T-helper 9 cell (primary cell): Measurements from ENCODE around the gene PIP5K1C.
"Not testable (repeated sequence)": the region's sequence is repeated elsewhere in the genome, so short reads cannot be mapped to it uniquely, and the experiment has no call there.

Experiments
- DNase-seq: peaks from one replicate; pipeline ENCODE4 v3.0.0-alpha.2; 2020

PIP5K1C gene

DNA sequence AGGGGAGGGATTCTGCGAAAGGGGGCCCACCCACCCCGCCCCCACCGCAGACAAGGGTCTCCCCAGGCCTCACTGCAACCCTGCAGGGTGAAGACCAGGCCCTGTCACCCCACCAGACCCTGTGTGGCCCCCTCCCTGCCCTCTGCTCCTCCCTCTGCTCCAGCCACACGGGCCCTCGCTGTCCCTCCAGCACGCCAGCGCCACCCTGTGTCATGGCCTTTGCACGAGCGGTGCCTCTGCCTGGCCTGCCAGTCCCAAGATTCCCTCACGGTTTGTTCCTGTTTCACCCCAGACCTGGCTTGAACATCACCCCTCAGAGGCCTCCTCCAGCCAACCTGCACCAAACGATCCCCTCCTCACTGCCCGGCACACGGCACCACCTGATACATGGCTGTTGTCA lies 27.3 kb downstream of the PIP5K1C start:
- DNase-seq: no peak

DNA sequence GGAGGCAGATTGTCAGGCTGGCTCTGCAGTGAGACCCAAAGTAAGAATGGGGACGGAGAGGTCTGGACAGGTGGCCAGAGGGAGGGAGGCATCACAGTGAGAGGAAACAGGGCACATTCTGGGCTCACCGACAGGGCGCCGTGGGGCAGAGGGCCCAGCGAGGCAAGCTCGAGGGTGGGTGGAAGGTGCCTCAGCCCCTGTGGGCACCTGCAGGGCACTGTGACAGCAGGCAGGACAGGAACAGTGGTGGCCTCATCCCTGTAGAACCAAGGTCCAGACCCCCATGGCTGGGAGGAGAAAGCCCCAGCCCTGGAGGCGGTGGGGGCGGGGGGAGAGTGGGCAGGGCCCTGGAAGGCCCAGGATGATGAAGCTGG lies 27.7 kb downstream of the PIP5K1C start:
- no peak for DNase-seq

DNA sequence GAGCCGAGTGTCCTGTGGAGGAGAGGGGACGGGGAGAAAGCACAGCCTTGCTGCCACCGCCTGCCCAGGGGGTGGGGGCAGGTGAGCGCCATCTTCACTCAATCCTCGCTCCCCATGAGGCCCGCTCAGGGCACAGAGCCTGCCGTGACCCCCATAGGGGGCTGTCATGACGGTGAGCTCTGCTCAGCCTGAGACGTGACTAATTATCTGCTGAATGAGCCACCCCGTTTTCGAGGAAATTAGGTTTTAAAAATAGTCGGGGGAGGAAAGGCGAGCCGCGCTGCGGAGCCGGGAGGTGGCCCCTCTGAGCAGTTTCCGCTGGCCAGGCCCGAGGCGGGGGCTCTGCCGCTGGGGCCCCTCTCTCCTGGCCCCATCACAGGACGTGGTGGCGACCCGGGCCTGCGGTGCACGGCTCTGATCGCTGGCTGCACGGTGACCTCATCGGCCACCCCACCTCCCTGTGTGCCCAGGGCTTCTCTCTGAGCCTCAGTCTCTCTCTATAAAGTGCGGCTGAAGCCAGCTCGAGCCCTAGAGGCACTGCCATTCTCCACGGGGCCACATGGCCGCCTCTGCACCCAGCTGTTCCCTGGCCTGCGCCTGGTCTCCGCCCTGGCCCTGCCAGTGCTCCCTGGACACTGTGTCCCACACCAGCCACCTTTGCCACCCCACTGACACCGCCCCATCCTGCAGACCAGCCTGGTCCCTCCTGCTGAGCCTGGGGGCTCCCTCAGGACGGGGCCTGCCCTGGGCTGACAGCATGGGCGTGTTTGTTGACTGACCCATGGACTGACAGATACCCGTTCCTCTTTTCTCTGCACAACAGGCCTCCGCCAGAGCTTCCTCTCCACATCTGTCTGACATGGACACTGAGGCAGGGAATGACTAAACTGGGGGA lies 28.3 kb downstream of the PIP5K1C start:
- DNase-seq: no peak

DNA sequence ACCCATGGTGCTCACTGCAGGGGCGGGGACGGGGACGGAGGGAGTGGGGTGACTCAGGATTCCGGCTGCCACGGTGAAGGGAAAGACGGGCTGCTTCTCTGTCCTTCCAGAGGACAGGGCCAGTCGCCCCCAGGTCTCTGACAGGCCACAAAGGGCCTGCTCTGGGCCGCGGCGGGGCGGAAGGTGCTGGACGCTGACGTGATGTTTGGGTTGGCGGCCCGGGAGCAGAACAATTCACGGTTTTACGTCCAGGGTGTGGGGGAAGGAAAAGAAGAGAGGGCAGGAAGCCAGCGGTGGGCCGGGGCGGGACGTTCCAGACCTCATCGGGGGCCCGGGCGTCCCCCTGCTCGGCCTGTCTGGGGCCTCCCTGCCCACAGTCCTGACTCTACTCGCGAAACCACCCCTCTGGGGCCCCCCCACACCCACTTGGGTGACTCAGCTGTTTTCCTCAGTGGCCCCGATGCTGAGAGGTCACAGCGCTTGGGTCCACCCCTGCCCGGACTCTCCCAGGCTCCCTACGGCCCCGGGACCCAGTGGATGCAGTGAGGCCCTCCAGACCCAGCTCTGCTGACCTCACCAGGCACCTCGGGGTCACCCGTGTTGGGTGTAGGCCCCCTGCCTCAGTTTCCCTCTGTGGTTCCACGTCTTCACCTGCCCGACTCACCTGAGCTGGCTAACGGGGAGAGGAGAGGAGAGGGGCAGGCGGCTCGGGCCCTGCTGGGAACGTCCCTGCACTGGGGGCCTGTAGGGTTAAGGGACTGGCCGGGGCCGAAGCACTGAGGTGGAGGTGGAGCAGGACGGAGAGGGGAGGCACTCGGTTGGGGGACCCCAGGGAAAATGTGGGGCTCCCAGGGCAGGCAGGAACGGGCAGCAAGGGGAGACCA lies 29.2 kb downstream of the PIP5K1C start:
- DNase-seq: no peak

DNA sequence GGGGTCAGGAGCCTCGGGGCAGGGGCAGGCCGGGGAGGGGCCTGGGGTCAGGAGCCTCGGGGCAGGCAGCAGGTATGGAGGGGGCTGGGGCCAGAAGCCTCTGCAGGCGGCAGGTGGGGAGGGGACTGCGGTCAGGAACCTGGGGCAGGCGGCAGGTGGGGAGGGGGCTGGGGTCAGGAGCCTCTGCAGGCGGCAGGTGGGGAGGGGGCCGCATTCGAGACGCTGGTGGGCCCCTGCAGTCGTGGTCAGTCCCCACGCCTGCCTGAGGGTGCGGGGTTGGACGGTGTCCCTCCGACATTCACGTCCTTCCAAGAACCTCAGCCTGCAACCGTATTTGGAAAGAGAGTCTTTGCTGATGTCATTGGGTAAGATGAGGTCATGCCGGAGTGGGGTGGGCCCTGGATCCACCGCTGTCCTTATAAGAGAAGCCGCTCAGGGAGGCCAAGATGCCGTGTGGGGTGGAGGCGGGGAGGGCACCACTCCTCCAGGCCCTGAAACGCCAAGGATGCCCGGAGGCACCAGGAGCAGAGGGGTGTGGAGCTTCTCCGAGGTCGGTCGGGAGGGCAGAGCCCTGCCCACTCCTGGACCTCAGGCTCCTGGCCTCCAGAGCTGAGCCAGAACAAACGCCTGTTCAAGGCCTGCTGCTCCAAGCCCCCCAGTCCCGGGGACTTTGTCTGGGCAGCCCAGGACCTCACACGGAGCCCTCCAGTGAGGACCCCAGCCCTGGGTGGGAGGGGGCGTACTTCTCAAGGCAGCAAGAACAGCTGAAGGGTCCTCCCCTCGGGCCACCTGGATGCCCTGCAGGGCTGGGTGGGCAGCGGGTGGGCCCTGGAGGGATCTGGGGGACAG lies 30.1 kb downstream of the PIP5K1C start:
- no peak for DNase-seq

DNA sequence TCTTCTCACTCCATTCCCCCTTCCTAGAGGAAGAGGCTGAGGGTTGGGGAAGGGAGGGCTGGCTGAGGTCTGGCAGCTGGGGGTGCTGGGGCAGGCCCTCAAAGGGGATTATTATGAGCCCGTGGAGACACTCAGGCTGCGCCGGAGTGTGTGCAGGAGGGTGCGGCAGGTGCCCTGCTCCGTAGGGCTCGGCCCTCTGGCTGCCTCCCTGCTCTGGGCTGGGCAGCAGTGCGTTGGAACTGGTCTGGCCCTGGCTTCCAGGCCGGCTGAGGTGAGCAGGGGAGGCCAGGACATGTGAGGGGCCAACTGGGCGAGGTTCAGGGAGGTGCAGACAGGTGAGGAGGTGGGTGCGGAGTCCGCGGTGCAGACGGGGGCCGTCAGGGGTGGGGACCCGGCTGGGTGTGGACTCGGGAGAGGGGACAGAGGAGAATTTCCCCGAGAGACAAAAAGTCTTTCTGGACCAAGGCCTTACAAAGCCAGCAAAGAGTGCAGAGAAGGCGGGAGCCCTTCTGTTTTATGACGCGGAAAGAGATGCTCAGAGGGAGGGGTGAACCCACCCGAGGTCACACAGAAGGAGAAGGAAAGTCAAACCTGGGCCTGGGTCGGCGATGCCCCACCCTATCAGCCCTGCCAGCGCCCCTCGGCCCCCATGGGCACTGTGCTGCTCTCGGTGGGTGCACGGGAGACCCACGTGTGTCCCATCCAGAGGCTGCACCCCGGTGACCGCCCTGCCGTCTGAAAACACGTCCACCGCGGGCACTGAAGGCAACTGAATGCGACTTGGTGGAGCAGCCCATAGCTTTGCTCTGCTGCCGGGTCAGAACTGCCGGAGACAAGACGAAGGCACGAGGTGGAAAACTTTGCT lies 31.0 kb downstream of the PIP5K1C start:
- DNase-seq: no peak

DNA sequence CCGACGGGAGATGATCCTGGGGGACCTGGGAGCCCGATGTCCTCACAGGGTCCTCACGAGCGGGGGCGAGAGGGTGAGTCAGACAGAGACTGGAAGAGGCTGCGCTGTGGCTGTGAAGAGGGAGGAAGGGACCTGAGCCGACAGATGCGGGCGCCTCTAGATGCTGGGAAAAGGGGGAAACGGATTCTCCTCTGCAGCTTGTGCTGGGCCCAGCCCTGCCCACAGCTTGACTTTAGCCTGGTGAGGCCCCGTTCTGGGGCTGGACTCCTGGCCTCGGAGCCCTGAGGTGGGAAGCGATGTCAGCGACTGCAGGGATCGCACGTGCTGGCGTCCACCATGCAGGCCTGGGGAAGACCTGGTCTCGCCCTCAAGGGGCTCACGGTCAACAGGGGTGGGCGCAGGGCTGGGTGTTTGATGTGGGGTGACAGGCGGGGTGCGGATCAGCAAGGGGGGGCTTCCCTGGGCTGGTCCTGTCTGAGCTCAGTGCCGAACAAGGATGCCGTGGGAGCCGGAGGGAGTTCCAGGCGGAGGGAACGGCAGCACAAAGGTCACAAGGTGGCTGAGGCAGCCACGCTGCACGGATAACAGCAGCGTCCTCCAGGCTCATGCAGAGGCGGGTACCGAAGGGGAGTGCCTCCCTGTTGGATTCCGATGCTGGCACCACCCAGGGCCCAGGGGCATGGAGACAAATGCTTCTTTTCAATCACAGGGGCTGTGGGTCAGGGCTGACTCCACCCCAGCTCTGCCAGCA lies 31.8 kb downstream of the PIP5K1C start:
- no peak for DNase-seq

DNA sequence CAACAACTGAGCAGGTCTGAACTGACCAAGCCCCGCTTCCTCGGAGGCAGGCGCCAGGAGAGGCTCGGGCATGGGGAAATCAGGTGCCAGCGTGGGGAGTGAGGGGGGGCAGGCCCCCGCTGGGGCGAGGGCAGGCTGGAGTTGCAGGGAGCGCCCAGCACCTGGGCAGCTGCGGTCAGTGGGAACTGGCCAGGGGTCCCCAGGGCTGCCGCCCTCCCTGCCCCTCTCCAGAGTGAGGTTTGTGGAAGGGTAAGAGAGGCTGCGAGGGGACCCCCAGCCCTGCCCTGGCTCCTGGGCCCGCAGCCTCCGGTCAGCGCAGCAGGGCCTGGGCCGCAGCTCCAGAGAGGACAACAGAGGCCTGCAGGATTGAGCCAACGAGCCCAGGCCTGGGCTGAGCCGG lies 32.5 kb downstream of the PIP5K1C start:
- DNase-seq: no peak

DNA sequence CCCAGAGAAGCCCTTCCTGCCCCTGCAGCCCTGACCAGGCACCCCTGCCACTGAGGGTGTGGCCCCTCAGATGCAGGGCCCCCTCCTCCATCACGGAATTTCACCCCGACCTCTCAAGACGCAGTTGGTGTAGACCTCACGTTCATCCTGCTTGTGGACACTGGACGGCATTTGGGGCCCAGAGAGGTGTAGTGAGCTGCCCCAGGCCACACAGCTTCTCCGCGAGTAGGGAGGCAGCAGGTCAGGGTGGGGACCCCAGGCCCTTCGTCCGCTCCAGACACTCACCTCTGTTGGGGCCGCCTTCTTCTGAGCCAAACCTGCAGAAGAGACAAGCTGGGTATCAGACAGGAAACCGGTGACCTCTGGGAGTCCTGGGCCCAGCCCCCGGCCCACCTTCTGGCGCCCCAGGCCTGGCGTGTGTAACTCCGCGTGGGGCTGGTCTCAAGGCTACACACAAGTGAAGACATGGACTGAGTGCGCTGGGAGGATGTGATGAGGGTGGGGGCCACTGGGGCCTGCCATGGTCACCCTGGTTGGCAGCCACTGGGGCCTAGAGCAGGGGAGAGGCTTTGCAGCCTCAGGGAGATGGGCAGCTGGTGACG lies 33.1 kb downstream of the PIP5K1C start:
- DNase-seq: no peak

DNA sequence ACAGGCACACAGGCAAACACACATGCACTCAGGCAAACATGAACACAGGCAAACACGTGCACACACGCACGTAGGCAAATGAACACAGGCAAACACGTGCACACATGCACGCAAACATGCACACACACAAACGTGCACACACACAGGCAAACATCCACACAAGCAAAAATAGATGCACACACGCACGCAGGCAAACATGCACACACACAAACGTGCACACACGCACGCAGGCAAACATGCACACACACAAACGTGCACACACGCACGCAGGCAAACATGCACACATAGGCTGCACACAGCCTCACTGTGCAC lies 33.8 kb downstream of the PIP5K1C start:
- not testable (repeated sequence) for DNase-seq

DNA sequence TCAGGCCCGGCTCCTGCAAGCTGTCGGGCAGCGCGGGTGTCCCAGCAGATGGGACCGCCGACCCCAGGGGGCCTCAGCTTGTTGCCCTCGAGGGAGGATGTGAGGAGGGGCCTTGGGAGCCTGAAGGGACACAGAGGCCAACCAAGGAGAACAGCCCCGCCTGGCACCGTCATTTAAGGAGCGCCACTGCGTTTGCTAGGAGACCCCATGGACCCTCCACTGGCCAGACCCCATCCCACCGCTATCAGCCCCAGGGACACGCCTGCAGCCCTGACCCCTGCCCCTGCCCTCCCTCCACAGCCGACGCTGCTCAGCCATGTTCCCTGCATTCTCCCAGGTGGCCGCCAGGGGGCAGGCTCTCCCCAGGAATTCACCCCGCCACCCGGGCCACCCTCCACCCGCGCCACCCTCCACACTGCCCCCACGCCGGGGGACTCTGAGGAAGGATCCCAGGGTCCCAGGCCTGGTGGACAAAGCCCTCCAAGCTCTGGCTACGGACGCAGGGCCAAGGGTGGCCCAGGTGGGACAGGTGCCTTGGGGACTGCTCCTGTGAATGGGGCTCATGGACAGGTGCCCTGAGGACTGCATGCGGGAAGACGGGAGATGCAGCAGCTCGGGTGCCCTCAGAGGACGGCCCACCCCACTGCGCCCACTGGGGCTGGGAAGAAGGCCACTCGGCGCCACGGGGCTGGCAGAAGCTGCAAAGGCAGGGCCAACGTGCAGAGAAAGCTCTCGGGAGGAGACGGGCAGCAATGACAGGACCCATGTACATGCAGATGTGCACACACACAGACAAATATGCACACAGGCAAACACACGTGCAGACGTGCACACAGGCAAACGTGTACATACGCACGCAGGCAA lies 34.4 kb downstream of the PIP5K1C start:
- DNase-seq: peak; percentile 77

DNA sequence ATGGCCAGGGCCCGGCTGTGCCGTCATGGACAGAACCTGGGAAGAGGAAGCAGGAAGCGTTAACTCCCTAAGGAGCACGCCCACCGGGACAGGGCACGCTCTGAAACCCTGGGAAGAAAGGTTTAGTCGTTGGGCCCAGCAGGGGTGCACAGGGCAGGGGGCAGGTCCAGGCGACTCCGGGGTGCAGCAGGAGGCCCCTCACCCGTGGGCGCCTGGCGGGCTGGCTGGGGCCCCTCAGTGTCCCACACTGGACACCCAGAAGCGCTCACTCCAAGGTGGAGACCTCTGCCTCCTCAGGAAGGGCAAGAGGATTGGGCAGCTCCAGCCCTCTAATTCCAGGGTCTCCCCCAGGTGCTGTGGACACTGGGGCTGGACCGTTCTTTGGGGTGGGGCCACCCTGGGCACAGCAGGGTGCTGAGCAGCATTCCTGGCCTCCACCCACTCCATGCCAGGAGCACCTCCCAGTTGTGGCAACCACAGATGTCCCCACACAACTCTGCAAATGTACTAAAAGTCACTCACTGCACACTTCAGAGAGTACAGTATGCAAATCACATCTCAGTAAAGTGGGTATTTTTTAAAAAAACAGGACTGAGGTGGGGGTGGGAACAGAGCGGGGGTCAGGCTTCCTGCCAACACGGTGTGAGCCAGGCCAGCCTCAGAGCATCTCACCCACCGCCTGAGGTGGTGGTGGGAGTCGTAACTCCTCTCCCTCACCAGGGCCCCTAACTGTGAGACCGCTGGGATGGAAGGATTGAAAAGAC lies 35.2 kb downstream of the PIP5K1C start:
- DNase-seq: no peak

DNA sequence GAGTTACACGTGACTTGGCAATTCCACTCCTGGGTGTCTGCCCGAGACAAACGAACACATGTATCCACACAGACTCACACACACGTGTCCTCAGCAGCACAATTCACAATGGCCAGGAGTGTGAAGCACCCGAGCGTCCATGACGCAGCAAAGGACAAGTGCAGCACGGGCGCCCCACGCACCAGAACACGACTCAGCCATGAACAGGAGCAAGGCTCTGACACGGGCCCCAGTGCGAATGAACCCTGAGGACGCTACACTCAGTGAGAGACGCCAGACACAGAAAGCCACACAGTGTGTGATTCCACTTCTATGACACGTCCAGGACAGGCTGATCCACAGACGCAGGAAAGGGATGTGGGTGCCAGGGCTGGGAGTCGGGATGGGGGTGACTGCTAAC lies 36.4 kb downstream of the PIP5K1C start:
- no peak for DNase-seq

DNA sequence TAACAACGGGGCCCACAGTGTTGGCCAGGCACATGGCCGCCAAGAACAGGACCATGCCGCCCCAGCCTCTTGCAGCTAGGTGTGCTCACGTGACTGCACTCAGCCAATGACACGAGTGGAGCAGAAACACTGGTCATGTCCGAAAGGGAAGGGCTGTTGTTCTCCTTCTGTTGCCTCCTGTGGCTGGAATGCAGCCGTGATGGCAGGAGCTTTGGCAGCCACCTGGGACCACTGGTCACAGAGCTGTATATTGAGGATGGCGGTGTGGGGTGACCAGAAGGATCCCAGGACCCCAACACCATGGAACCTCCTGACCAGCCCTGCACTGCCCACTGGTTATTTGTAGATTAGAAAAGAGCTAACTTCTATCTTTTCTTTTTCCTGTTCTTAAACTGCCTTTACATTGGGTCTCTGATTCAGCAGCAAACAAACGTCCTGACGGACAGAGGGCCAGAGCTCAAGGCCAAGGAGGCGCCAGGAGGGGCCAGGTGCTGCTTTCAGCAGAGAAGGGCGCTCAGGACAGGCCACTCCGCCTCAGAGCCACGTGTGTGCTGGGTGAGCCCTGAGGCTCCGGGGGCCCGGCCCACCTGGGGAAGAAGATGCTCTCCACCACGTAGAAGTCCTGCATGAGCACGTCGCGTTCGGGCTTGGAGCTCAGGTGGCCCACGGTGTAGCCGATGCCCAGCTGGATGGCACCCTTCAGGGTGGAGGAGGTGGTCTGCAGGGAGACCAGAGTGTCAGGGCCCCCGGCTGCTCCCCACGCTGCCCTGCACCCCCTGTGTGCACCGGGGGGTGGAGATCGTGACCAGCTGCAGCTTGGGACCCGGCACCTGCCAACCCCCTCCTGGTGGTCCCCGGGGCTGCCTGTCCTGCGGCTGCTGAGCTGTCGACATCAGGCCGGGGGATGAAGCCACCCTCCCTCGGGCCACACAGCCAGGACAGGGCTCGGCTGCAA lies 38.7 kb downstream of the PIP5K1C start:
- no peak for DNase-seq

DNA sequence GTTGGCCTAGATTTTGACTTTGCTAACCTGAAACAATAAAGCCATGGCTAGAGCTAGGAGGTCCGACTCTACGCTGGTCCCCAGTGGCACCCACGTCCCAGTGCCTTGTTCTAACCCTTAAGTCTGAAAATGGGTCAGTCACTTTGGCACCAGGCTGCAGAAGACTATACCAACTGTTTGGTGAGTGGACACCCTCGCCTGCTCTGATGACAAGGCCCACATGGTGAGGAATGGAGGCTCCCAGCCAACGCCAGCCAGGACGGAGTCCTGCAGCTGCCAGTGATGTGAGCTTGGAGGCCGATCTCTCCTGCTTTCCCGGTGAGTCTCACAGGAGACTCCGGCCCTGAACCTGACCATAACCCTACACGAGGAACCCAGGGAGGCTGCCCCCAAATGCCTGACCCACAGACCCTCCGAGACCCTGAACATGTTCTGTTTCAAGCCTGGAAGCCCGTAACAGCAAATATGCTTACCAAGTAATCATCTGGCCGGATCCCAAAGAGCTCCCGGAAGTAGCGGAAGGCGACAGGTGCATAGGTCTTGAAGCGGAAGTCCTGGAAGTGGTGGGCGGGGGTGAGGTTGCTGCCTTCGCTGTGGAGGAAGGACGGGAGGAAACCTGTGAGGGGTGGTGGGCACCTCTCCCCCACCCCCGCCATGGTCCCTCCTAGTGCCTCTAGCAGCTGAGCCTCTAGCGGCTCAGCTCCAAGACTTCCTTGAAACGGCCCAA lies 39.6 kb downstream of the PIP5K1C start:
- DNase-seq: no peak

DNA sequence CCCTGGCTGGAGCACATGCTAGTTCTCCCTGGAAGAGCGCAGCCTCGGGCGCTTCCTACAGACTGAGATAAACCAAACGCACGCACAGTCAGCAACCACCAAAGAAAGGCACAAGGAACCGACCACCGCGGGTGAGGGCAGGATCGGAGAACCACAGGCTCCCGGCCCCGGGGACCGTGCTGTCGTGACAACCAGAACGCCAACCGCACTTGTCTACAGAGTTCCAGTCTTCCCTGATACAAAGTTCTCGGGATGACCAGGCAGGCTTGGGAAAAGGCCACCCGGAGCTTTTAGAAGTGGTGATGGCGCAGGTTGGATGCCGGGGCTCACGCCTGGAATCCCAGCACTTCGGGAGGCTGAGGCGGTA lies 40.5 kb downstream of the PIP5K1C start:
- DNase-seq: no peak
